HG03280 (cell line): ENCODE data around the gene OXTR.

ENCODE experiments used
- ATAC-seq: cut with Tn5 transposase; IDR thresholded peaks from one replicate; pipeline ENCODE4 v1.9.1; 2021; ENCODE audit warnings: mild to moderate bottlenecking, moderate library complexity; ENCODE audit not compliant: unreplicated experiment

The OXTR gene

GRCh38 chr3:8713901-8714759 is 55.3 kb downstream of the OXTR start:
- ATAC-seq, result no peak

- ATAC-seq, result no peak
Observed at GRCh38 chr3:8712908-8713255, 56.5 kb downstream of the OXTR start.

GRCh38 chr3:8712045-8712907 is 57.1 kb downstream of the OXTR start:
- ATAC-seq, result no peak

DNA sequence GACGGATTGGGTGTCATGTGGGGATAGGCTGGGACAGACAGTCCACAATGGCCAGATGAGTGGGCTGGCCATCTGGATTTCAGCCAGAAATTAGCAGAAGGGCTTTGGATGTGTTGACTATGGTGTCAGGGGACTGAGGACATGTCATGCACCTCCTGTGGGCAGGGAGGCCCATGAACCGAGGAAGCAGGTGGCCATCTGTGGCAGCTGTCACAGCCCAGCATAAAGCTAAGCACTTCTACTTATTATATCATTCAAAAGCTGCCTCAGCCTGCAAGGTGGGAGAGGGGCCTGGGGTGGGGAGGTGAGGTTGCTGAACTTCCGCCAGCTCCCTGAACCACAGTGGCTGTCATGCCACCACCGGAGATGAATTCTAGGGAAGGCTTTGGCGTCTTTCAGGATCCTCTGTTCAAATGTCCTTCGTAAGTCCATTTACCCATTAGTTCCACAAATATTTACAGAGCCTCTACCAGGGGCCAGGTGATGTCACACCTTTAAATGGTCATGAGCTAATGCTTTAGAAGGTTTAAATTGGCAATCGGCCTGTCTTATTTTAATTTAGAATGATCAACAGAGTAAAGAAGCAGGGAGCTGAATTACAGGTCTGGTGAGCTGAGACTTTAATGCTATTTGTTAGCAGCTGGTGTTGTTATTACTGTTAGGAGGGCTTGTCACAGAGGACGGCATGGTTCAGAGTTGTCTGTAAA is 59.5 kb downstream of the OXTR start:
- ATAC-seq, result no peak

- ATAC-seq, result no peak
Observed at GRCh38 chr3:8709287-8709686, 60.1 kb downstream of the OXTR start.

- no peak for ATAC-seq
Observed at GRCh38 chr3:8705575-8705974, 63.8 kb downstream of the OXTR start.

GRCh38 chr3:8702560-8702959 is 66.9 kb downstream of the OXTR start:
- ATAC-seq, result peak; percentile 48
